GM20431 (cell line): ENCODE data around the gene ZMYM5.
"Not testable (repeated sequence)": the region's sequence is repeated elsewhere in the genome, so short reads cannot be mapped to it uniquely, and the experiment has no call there.

Experiments
- in situ Hi-C: fragments of 300-500 bp; cut with MseI, MboI; formaldehyde crosslinking; loops from one replicate; pipeline ENCODE4 v1.15.0; 2020; ENCODE audit warnings: low sequenced_read_pairs; ENCODE audit not compliant: unreplicated experiment

Gene ZMYM5

DNA sequence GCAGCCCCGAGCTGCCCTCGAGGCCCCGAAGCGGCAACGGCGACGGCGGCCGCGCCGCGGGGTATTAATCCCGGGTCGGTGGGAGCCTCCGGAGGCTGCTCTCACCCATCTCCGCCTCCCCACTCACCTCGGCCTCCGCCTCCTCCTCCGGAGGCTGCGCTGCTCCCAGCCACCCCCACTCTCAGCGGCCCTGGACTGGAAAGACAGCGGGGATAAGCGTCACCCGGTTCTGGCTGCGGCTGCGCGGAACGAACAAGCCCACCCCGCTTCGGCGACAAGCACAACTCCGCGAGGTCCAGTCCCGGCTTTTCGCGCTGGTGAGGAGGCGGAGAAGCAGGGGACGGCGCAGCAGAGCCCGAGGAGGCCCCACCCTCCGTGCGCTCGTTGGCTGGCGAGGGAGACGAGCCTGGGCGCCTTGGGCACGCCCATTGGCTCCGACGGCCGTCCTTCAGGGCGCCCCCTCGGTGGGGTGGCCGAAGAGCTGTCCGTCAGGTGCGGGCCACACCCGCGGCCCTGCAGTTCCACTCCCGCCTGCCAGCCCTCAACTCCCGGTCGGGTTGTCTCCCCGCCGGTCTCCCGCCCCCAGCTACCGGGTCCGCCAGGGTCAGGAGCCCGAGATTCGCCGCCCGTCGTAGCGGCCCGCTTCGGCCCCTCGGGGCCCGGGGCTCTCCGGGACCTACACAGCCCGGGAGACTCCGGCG is at the start of gene ZMYM5:
Gene ZMYM5, minus strand, starts transcription at position 327 of the 701 bp plus-strand sequence. CDS start 11,469 bp downstream, outside the sequence.
- in situ Hi-C loops: no loop called here

DNA sequence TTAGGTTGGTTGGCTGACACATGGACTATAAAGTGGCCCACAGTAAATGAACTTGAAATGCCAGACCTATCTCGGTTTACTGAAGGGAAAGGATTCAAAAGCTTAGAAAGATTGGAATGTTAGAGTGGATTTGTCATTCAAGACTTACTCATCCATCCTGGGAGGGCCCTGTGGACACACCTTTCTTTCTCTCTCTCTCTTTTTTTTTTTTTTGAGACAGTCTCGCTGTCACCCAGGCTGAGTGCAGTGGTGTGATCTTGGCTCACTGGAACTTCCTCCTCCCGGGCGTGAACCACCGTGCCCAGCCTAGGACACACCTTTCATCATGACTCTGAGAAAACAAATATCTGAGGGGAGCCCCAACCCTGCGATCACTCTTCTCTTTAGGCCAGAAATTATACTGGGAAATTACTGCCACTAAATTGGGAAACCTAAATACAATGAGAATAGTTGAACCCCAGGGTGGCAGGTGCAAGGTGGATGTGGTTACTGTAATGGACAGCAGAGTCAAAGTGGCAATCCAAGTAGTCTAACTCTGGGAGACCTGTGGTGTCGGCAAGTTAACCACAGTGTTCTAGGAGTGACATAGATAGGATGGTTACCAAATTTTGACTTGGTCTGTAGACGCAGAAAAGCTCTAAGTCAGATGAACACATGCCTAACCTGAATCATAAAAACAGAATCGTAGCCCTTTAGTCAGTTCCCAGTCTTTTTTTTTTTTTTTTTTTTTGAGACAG is 47.1 kb upstream of the ZMYM5 start:
- in situ Hi-C loops: no loop called here

DNA sequence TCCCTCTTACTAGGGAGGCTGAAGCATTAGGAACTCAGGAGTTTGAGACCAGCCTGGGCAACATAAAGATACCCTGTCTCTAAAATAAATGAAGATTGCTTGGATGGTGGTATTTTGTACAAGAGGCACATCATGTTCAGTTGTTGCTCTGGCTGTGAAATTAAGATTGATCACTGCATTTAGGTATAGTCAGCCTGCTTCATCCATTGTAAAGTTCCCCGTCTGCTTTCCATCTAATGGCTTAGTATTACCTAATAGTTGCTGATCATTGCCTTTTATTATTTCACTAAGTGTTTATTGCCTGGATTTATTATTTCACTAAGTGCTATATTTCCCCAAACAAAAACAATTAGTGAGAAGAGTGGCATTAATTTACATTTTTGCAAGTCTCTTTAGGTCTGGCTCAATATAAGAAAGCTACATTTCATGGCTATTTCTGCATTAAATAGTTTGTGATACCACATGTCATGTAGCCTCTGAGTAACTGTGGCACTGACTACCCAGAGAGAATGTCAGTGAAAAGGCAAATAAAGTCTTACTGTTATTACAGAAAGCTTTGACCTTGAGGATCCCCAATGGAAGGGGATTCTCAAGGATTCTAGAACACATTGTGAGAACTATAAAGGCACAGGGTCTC is 45.0 kb upstream of the ZMYM5 start:
- in situ Hi-C loops: no loop called here

DNA sequence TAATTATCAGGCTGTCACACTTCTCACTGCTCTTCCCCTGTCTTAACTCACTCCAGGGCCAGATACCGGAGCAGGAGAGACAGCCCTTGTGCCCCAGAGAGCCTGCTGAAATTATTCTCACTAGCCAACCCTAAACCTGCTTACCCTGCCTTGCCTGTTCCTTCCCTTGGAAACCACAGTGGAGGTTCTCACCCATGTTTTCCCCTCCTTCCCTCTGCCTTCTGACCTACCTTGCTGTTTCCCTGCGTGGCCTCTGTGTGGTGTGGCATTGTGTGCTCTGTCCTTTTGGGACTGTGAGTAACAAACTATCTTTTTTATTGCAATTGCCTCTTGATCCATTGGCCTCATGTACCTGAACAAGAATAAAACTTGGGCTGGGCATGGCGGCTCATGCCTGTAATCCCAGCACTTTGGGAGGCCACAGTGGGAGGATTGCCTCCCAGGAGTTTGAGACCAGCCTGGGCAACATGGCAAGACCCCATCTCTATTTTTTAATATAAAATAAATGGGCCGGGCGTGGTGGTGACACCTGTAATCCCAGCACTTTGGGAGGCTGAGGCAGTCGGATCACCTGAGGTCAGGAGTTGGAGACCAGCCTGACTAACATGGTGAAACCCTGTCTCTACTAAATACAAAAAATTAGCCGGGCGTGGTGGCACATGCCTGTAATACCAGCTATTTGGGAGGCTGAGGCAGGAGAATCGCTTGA is 42.2 kb upstream of the ZMYM5 start:
- in situ Hi-C loops: not testable (repeated sequence)

DNA sequence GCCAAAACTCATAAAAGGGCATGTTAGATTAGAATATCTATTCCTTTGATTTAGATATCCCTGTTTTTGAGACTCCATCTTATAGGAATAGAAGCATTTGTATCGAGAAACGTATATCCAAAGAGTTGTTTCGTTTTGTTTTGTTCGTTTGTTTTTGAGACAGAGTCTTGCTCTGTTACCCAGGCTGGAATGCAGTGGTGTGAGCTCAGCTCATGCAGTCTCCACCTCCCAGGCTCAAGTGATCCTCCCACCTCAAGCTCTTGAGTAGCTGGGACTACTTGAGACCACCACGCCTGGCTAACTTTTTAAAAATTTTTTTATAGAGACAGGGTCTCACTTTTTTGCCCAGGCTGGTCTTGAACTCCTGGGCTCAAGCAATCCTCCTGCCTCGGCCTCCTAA is 26.6 kb upstream of the ZMYM5 start:
- in situ Hi-C loops: no loop called here

DNA sequence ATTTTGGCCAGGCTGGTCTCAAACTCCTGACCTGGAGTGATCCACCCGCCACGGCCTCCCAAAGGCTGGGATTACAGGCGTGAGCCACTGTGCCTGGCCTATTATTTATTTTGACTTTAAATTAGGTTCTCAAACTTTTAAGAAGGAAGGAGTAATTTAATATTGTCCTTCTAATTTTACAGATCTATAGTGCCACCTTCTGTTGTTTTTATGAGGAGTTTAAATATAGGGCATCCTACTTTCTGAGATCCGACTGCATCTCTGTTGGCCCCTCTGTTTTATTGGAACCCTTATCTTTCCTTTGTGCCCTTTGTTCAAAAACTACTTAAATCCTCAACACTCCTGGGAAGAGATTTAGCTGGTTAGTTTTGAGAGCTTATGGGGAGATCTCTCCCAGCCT is 25.4 kb upstream of the ZMYM5 start:
- in situ Hi-C loops: no loop called here

DNA sequence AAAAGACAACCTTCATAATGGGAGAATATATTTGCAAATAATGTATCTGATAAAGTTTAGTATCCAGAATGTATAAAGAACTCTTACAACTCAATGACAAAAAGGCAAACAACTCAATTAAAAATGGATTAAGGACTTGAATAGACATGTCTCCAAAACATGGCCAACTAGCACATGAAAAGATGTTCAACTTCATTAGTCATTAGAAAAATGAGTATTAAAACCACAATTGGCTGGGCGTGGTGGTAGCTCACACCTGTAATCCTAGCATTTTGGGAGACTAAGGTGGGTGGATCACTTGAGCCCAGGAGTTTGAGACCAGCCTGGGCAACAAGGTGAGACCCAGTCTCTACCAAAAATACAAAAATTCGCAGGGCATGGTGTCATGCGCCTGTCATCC is 18.8 kb upstream of the ZMYM5 start:
- in situ Hi-C loops: no loop called here

DNA sequence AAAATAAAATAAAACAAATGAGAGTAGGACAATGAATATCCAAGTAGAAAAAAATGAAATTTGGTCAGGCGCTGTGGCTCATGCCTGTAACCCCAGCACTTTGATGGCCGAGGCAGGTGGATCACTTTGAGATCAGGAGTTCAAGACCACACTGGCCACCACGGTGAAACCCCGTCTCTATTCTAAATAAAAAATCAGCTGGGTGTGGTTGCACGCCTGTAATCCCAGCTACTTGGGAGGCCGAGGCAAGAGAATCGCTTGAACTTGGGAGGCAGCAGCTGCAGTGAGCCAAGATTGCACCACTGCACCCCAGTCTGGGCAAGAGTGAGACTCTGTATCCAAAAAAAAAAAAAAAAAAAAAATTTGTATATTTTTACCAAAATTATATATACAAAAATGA is 18.2 kb upstream of the ZMYM5 start:
- in situ Hi-C loops: no loop called here

DNA sequence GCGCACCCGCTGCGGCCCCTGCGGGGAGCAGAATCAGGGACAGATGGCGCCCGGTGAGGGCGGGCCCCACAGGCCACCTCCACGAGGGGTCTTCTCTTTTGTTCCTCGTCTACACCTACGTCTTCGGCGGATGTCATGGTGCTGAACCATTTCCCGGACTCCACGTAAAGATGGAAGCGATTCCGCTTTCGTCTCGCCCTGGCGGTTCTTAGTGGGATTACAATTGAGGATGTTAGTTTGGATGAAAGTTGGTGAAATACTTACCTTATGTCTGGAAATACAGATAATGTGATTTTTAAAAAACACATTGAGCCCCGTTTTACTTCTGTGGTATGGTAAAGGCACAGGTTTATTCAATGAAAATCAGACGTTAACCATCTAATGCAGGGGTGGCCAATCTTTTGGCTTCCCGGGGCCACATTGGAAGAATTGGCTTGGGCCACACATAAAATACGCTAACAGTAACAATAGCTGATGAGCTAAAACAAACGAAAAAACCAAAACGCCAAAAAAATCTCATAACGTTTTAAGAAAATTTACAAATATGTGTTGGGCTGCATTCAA is 1.4 kb upstream of the ZMYM5 start:
- in situ Hi-C loops: no loop called here

DNA sequence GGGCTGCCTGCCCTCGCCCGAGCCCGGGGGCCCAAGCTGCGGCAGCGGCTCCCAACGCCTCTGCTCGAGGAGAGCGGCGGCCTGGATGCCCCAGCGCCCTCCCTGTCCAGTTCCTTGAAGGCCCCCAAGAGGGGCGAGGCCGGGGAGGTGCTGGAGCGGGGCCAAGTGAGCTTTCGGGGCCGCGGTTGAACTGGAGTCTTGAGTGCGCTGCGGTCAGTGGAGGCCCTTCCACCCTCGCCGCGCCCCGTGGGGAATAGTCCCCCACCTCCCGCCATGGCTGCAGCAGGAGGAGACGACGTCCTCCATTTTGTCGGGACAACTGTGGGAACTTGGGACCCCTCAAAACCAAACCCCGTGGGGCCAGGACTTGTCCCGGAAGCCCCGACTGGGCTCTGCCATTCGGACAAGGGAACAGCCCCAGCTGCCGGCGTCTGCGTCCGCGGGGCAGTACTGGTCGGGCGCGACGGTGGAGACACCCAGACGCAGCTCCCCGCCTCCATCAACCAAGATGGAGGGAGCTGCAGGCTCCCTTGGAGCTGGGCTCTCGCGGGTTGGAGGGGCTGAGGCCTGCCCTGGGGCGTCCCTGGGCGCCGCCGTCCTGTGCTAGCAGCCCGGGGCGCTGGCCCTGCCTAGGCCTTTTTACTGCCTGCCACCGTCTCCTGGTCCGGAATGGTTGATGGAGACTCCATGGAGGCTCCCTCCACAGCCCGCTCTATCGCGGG is 736 bp upstream of the ZMYM5 start:
- in situ Hi-C loops: no loop called here

DNA sequence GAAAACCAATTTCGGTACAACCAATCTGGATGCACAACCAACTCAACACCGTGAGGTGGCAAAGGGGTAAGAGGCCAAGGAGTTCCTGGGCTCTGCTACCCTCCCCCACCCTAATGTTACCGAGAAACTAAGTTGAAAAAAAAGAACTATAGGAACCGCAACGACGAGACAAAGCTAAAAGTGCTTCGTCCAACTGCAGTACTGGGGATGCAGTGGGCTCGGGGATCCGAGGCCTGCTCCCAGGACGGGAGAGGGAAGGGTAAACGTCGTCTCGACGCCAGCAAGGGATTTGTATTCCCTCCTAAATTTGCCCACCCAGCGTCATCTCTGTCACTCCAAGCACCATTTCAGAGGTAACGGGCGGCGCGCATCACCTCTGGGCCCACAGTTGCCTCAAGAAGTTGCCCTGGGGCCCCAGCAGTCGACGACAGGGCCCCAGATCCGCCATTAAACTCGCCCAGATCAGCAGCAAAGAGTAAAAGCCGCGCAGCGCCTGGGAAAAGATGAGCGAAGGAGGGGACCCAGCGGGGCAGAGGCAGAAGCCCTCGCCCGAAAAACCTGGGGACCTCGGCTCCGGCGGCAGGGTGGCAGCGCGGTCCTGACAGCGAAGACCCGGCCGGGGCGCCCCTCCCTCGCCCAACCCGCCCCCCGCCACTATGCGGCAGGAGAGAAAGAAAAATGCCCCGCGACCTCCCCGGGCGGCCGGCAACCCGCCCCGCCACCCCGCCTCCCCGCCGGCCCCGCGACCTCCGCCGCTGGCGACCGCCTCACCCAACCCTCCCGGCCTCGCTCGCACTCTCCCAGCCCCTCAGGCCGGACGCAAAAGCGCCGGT is 752 bp downstream of the ZMYM5 start:
- in situ Hi-C loops: no loop called here

DNA sequence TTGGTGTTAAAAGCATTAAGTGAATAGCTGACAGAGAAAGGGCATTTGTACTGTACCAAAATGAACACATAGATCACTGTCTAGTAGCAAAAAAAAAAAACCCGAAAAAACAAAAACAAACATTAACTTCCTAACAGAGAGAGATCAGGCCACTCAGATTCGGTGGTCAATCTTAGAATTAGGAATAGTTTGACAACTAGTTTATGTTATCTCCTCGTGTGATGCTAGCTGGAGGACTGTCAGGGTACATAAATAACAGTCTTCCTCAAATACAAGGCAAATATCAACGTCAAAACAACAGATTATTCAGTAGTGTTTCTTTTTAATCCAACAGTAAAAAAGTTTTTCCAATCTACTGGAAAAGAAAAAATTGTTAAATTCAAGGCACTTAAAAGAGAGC is 1.7 kb downstream of the ZMYM5 start:
- in situ Hi-C loops: no loop called here

DNA sequence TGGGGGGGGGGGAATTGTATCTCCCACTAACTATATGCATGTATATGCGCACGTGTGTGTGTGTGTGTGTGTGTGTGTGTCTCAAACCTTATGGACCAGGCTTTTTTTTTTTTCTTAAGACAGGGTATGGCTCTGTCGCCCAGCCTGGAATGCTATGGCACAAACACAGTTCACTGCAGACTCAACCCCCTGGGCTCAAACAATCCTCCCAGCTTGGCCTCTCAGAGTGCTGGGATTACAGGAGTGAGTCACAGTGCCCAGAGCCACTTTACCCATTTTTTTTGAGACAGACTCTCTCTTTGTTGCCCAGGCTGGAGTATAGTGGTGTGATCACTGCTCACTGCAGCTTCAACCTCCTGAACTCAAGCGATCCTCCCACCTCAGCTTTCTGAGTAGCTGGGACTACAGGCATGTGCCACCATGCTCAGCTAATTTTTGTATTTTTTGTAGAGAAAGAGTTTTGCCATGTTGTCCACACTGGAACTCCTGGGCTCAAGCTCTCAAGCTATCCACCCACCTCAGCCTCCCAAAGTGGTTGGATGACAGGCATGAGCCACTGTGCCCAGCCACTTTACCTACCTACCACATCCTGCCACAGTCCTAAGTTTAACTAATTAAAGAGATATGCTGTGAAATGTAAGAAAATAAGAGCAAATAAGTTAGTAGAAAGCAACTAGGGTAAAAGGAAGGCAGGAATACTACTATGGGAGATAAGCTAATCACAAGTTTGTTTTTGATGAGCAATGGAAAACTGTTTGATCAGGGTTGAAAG is 2.4 kb downstream of the ZMYM5 start:
- in situ Hi-C loops: no loop called here

DNA sequence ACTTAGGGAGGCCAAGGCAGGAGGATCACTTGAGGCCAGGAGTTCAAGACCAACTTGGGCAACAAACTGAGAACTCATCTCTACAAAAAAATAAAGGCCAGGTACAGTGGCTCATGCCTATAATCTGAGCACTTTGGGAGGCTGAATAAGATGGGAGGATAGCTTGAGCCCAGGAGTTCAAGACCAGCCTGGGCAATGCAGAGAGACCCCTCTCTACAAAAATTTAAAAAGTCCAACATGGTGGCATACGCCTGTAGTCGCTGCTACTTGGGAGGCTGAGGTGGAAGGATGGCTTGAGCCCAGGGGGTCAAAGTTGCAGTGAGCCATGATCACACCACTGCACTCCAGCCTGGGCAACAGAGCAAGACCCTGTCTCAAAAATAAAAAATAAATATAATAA is 5.8 kb downstream of the ZMYM5 start:
- in situ Hi-C loops: not testable (repeated sequence)

DNA sequence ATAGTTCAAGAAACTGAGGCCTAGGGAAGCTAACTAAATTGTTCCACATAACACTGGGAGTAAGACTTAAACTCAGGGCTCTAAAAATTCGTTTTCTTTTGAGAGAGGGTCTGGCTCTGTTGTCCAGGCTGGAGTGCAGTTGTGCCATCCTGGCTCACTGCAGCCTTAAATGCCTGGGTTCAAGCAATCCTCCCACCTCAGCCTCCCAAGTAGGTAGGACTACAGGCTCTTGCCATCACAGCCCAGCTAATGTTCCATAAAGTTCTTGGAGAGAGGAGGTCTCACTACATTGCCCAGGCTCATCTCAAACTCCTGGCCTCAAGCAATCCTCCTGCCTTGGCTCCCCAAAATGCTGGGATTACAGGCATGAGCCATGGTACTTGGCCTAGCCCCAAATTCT is 10.7 kb downstream of the ZMYM5 start:
- in situ Hi-C loops: no loop called here

DNA sequence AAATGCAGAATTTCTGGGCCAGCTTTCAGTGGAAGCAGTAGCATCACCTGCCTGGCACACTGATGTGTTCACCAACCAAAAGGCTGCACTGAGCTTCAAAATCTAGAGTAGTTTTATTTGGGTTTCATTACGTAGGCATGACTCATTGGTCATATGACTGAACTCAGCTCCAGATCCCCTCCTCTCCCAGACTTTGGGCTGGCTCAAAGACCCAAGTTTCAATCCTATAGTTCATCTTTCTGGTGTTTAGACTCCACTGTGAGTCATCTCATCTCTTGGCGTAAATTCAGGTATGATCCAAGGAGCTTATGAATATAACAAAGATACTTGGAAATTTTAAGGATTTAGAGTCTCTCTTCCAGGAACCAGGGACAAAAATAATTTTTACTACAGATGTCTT is 17.7 kb downstream of the ZMYM5 start:
- in situ Hi-C loops: no loop called here

DNA sequence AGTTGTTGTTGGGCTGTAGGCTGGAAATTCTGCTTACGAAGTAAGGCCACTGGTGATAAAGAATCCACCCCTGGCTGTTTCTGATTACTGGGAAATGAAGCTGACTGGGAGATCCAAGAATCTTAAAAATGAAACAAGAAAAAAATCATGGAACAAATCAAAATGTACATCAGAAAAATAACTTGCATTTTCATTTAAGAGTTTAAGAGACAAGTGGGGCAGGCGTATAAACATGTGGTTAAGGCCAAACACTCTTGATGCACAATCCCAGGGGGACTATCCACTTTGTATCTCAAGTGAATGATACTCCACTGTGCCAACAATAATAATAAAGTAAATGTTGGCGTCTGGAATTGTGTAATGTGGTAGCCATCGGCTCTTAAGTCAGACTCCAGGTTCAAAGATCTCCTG is 24.6 kb downstream of the ZMYM5 start:
- in situ Hi-C loops: no loop called here

DNA sequence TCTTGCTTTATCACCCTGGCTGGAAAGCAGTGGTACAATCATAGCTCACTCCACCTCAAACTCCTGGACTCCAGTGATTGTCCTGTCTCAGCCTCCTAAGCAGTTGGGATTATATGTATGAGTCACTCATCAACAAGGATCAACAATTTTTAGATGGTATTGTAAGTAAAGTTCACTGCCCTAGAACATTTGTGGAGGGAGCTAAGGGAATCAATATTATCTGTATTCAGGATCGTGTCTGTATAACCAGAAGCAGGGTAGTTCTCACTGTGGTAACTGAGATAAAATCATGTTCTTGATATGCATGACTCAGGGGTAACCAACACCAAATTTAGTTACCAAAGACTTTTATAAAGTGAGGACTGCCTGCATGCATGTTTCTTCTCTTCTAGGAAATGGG is 27.0 kb downstream of the ZMYM5 start:
- in situ Hi-C loops: no loop called here
